22Rv1 (cell line): ENCODE measurements around the gene FRMD3.

Experiments used
- H3K27ac ChIP-seq: fragments of 450-650 bp; 2 replicates; pipeline ENCODE4 v1.5.1; 2017
- CTCF ChIP-seq: fragments of 450-650 bp; IDR thresholded peaks from 2 replicates; pipeline ENCODE4 v1.5.1; 2017; ENCODE audit warnings: mild to moderate bottlenecking
- ZFX ChIP-seq: fragments of 450-650 bp; IDR thresholded peaks from 2 replicates; pipeline ENCODE4 v1.6.1; 2017; ENCODE audit warnings: antibody characterized with exemption, borderline replicate concordance

The FRMD3 gene

GRCh38 chr9:83405759-83406158 is 132.4 kb downstream of the FRMD3 start:
- TF ChIP-seq ZFX (no peak), CTCF (no peak)

GRCh38 chr9:83403527-83404238 is 134.5 kb downstream of the FRMD3 start:
- no peak overlapping the region for H3K27ac ChIP-seq
- no peak for TF ChIP-seq ZFX
- TF ChIP-seq CTCF, result no peak

More at GRCh38 chr9:83405759-83406158, 132.4 kb downstream of the FRMD3 start:
- H3K27ac ChIP-seq, result no peak overlapping the region

GRCh38 chr9:83401328-83401900 is 136.8 kb downstream of the FRMD3 start:
- TF ChIP-seq ZFX, result no peak
- no peak overlapping the region for H3K27ac ChIP-seq

- no peak overlapping the region for H3K27ac ChIP-seq
- TF ChIP-seq CTCF (no peak), ZFX (no peak)
Observed at GRCh38 chr9:83396813-83397212, 141.4 kb downstream of the FRMD3 start.

GRCh38 chr9:83396342-83396741 is 141.9 kb downstream of the FRMD3 start:
- TF ChIP-seq CTCF (no peak), ZFX (no peak)

GRCh38 chr9:83392228-83392627 is 146.0 kb downstream of the FRMD3 start:
- TF ChIP-seq CTCF, result no peak
- TF ChIP-seq ZFX, result no peak
- H3K27ac ChIP-seq, result no peak overlapping the region

More at GRCh38 chr9:83396342-83396741, 141.9 kb downstream of the FRMD3 start:
- no peak overlapping the region for H3K27ac ChIP-seq

GRCh38 chr9:83388346-83388745 is 149.9 kb downstream of the FRMD3 start:
- H3K27ac ChIP-seq, result no peak overlapping the region
- TF ChIP-seq ZFX (no peak), CTCF (no peak)
